Measurements from ENCODE around the gene RNF128.

The RNF128 gene

DNA sequence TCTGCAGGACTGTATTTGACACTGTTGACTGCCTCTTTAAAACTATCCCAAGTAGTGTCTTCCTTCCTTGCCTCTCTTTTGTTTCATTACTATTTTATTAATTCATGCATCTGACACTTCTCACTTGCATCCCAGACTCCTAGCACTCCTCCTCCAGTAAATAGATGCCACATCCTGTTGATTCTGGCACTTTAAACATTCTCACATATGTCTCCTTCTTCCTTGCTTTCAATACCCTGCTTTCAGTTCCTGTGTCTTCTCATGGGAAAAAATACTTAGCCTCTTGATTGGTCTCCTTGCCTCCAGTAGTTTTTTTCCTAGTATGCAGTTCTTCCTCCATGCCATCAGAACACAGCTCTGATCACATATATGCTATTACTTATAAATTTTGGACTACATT is 5.1 kb downstream of the RNF128 start:
- Histone ChIP-seq H3K9me3 (ENCODE audit: severe bottlenecking) (no peaks in the 10 kb centered on the region), H3K36me3 (no peaks in the 10 kb centered on the region), H3K4me3 (ENCODE audit: low read depth, low read length) (no peak overlapping the region), H3K27me3 (ENCODE audit: insufficient read depth, low read depth, severe bottlenecking) (peaks cover 43% of the 10 kb centered on the region), H3K27ac (no peak overlapping the region)
- TF ChIP-seq, protein P1, sequence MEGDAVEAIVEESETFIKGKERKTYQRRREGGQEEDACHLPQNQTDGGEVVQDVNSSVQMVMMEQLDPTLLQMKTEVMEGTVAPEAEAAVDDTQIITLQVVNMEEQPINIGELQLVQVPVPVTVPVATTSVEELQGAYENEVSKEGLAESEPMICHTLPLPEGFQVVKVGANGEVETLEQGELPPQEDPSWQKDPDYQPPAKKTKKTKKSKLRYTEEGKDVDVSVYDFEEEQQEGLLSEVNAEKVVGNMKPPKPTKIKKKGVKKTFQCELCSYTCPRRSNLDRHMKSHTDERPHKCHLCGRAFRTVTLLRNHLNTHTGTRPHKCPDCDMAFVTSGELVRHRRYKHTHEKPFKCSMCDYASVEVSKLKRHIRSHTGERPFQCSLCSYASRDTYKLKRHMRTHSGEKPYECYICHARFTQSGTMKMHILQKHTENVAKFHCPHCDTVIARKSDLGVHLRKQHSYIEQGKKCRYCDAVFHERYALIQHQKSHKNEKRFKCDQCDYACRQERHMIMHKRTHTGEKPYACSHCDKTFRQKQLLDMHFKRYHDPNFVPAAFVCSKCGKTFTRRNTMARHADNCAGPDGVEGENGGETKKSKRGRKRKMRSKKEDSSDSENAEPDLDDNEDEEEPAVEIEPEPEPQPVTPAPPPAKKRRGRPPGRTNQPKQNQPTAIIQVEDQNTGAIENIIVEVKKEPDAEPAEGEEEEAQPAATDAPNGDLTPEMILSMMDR (IDR thresholded peaks at IDR 0.05; ENCODE audit: low read depth, low read length), result no peak
- DNase-seq, result no peak

DNA sequence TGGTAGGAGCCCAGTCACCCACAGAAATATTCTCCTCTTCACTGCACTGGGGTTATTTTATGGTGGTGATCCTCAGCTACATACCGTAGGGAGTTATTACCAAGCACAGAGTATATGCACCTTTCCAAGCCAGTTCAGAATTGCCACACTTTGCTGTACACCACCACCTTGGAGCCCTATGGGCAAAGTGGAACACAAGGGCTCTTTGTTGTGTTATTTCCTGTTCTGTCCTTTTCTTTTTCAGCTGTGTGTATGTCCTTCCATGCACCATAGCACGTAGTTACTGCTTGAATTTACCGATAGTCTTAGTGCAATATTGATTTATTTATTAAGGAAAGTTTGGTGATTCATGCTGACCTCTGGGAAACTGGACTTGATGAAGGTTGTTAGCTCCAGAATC is 8.3 kb downstream of the RNF128 start:
- peaks cover 39% of the 10 kb centered on the region for H3K27me3 ChIP-seq (ENCODE audit: insufficient read depth, low read depth, severe bottlenecking)
- no peak overlapping the region for H3K27ac ChIP-seq
- H3K36me3 ChIP-seq, result no peaks in the 10 kb centered on the region
- no peak for DNase-seq
- TF ChIP-seq, protein P1 (IDR thresholded peaks at IDR 0.05; ENCODE audit: low read depth, low read length), result no peak
- H3K9me3 ChIP-seq (ENCODE audit: severe bottlenecking), result no peaks in the 10 kb centered on the region
- no peak overlapping the region for H3K4me3 ChIP-seq (ENCODE audit: low read depth, low read length)

GRCh38 chrX:106740193-106740780 is 13.8 kb downstream of the RNF128 start:
- no peaks in the 10 kb centered on the region for H3K36me3 ChIP-seq
- peaks cover 28% of the 10 kb centered on the region for H3K27me3 ChIP-seq (ENCODE audit: insufficient read depth, low read depth, severe bottlenecking)
- H3K27ac ChIP-seq, result no peak overlapping the region
- DNase-seq, result no peak
- no peak overlapping the region for H3K4me3 ChIP-seq (ENCODE audit: low read depth, low read length)
- H3K9me3 ChIP-seq (ENCODE audit: severe bottlenecking), result no peaks in the 10 kb centered on the region
- TF ChIP-seq, protein P1 (IDR thresholded peaks at IDR 0.05; ENCODE audit: low read depth, low read length), result no peak

DNA sequence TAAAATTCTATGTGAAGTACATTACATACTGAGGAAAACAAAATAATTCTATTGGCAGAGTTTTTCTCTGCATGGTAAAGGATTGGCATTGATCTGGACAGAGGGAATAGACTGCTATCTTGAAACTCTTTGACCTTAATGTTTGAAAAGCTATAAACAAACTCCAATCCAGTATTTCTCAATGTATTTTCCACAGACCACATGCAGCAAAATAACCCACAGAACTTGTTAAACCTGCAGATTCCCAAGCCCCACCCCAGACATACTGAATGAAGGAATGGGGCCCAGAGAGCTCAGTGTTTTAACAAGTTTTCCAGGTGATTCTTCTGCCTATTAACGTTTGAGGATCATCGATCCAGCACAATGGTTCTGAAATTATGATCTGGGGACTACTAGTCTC is 15.7 kb downstream of the RNF128 start:
- Histone ChIP-seq H3K27me3 (ENCODE audit: insufficient read depth, low read depth, severe bottlenecking) (peaks cover 25% of the 10 kb centered on the region), H3K27ac (no peak overlapping the region), H3K36me3 (no peaks in the 10 kb centered on the region), H3K4me3 (ENCODE audit: low read depth, low read length) (no peak overlapping the region), H3K9me3 (ENCODE audit: severe bottlenecking) (no peaks in the 10 kb centered on the region)
- DNase-seq, result no peak
- TF ChIP-seq, protein P1 (IDR thresholded peaks at IDR 0.05; ENCODE audit: low read depth, low read length), result no peak

- TF ChIP-seq, protein P1 (IDR thresholded peaks at IDR 0.05; ENCODE audit: low read depth, low read length), result no peak
- H3K36me3 ChIP-seq, result no peaks in the 10 kb centered on the region
- DNase-seq, result no peak
- H3K9me3 ChIP-seq (ENCODE audit: severe bottlenecking), result no peaks in the 10 kb centered on the region
- no peak overlapping the region for H3K4me3 ChIP-seq (ENCODE audit: low read depth, low read length)
- peaks cover 21% of the 10 kb centered on the region for H3K27me3 ChIP-seq (ENCODE audit: insufficient read depth, low read depth, severe bottlenecking)
- H3K27ac ChIP-seq, result no peak overlapping the region
Observed at GRCh38 chrX:106742805-106743204, 16.3 kb downstream of the RNF128 start.

DNA sequence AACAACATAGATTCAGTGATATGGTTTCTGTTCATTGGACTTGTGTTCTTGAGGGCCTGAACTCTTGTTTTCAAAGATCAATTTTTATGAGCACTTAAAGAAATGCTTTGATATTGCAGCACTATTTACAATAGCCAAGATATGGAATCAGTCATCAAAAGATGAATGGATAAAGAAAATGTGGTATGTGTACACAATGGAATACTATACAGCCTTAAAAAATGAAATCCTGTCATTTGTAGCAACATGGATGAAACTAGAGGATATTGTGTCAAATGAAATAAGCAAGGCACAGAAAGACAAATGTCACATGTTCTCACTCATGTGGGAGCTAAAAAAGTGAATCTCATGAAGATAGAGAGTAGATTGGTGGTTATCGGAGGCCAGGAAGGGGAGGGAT is 21.9 kb downstream of the RNF128 start:
- Histone ChIP-seq H3K36me3 (no peaks in the 10 kb centered on the region), H3K27me3 (ENCODE audit: insufficient read depth, low read depth, severe bottlenecking) (peaks cover 4% of the 10 kb centered on the region), H3K4me3 (ENCODE audit: low read depth, low read length) (no peak overlapping the region), H3K9me3 (ENCODE audit: severe bottlenecking) (peaks cover 3% of the 10 kb centered on the region), H3K27ac (no peak overlapping the region)
- DNase-seq, result no peak
- TF ChIP-seq, protein P1 (IDR thresholded peaks at IDR 0.05; ENCODE audit: low read depth, low read length), result no peak
